ENCODE results near the gene OTOF. TPM values are rescaled to one million over a fixed set of nuclear protein-coding genes. Genes with fewer than 3 reads are reported as not detected.

Gene OTOF
- total RNA-seq, 1 experiment from 2014 or later = not detected

GRCh38 chr2:26428846-26429245 lies 49.1 kb downstream of the OTOF start:
- TF ChIP-seq CTCF (conservative IDR thresholded peaks at IDR 0.05) = no peak
- no peak for TF ChIP-seq EZH2 (IDR thresholded peaks at IDR 0.05; ENCODE audit: low read depth)
- no peak for DNase-seq
- POLR2A ChIA-PET (ENCODE audit: unreplicated experiment) = no interaction called here
- CTCF ChIA-PET = no interaction called here
- intact Hi-C loops (cut with micrococcal nuclease; ENCODE audit: unreplicated experiment) = no loop called here
- Histone ChIP-seq H3K9me3 (ENCODE audit: insufficient read depth, low read depth) (no peaks in the 10 kb centered on the region), H3K4me2 (no peak overlapping the region), H2AFZ (no peak overlapping the region), H3K4me1 (replicated peaks; ENCODE audit: insufficient read depth) (peaks cover 4% of the 10 kb centered on the region; the same call in 1 of the 2 replicates), H3K4me3 (no peak overlapping the region), H3K36me3 (ENCODE audit: low read depth) (no peaks in the 10 kb centered on the region), H3K9me2 (ENCODE audit: insufficient read depth) (no peaks in the 10 kb centered on the region), H3K79me2 (ENCODE audit: low read depth) (no peaks in the 10 kb centered on the region), H3F3A (ENCODE audit: insufficient read depth, low read depth) (no peaks in the 10 kb centered on the region), H3K27ac (no peak overlapping the region), H4K20me1 (ENCODE audit: insufficient read depth) (no peaks in the 10 kb centered on the region), H3K27me3 (ENCODE audit: insufficient read depth, low read depth) (no peaks in the 10 kb centered on the region)
- no TSS peak for BruUV-seq (replicated peaks)

DNA sequence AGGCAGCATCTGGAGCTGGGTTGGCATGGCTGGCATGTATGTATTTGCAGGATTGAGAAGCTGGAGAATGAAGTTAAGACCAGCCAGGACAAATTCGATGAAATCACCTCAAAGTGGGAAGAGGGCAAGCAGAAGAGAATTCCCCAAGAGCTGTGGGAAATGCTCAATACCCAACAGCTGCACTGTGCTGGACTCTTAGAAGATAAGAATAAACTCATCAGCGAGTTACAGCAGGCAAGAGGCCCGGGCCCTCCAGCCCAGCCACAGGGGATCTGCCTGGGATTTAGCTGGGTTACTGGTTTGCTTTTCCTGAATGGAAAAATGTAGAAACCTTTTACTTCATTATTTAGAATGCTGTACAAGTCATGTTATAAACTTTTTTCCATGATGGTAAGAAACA lies 53.7 kb downstream of the OTOF start:
- Histone ChIP-seq H3K9me3 (ENCODE audit: insufficient read depth, low read depth) (no peaks in the 10 kb centered on the region), H3K4me2 (no peak overlapping the region), H3K4me1 (replicated peaks; ENCODE audit: insufficient read depth) (no peaks in the 10 kb centered on the region), H3K27ac (no peak overlapping the region), H3K36me3 (ENCODE audit: low read depth) (no peaks in the 10 kb centered on the region), H3K27me3 (ENCODE audit: insufficient read depth, low read depth) (no peaks in the 10 kb centered on the region), H3K79me2 (ENCODE audit: low read depth) (no peaks in the 10 kb centered on the region), H3K4me3 (no peak overlapping the region), H4K20me1 (ENCODE audit: insufficient read depth) (no peaks in the 10 kb centered on the region), H2AFZ (no peak overlapping the region), H3K9me2 (ENCODE audit: insufficient read depth) (no peaks in the 10 kb centered on the region), H3F3A (ENCODE audit: insufficient read depth, low read depth) (no peaks in the 10 kb centered on the region)
- ChIA-PET POLR2A (ENCODE audit: unreplicated experiment) (no interaction called here), CTCF (no interaction called here)
- BruUV-seq (replicated peaks) = no TSS peak
- TF ChIP-seq EZH2 (IDR thresholded peaks at IDR 0.05; ENCODE audit: low read depth) (no peak), CTCF (conservative IDR thresholded peaks at IDR 0.05) (no peak)
- DNase-seq = no peak
- intact Hi-C loops (cut with micrococcal nuclease; ENCODE audit: unreplicated experiment) = no loop called here

GRCh38 chr2:26423750-26424149 lies 54.2 kb downstream of the OTOF start:
- Histone ChIP-seq H3K36me3 (ENCODE audit: low read depth) (no peaks in the 10 kb centered on the region), H3F3A (ENCODE audit: insufficient read depth, low read depth) (no peaks in the 10 kb centered on the region), H3K9me3 (ENCODE audit: insufficient read depth, low read depth) (no peaks in the 10 kb centered on the region), H3K4me3 (no peak overlapping the region), H3K27me3 (ENCODE audit: insufficient read depth, low read depth) (no peaks in the 10 kb centered on the region), H3K4me2 (no peak overlapping the region), H3K9me2 (ENCODE audit: insufficient read depth) (no peaks in the 10 kb centered on the region), H3K79me2 (ENCODE audit: low read depth) (no peaks in the 10 kb centered on the region), H3K4me1 (replicated peaks; ENCODE audit: insufficient read depth) (no peaks in the 10 kb centered on the region), H3K27ac (no peak overlapping the region), H4K20me1 (ENCODE audit: insufficient read depth) (no peaks in the 10 kb centered on the region), H2AFZ (no peak overlapping the region)
- no TSS peak for BruUV-seq (replicated peaks)
- DNase-seq = no peak
- intact Hi-C loops (cut with micrococcal nuclease; ENCODE audit: unreplicated experiment) = no loop called here
- no peak for TF ChIP-seq CTCF (conservative IDR thresholded peaks at IDR 0.05)
- TF ChIP-seq EZH2 (IDR thresholded peaks at IDR 0.05; ENCODE audit: low read depth) = no peak
- POLR2A ChIA-PET (ENCODE audit: unreplicated experiment) = interaction anchor here (0.6 kb wide), 1 partner anchor 930 kb away, joined by 3 read pairs; no protein-coding TSS in a partner anchor
- CTCF ChIA-PET = no interaction called here

All from PC-9 (cell line).